Measurements from ENCODE around the gene SAMM50. TPM values are rescaled to one million over a fixed set of nuclear protein-coding genes. Genes with fewer than 3 reads are reported as not detected.

Gene SAMM50
- total RNA-seq, 1 donor from 2014 or later: 40.8 TPM

GRCh38 chr22:43919106-43919973 is 35.9 kb upstream of the SAMM50 start:
- H3K4me3 ChIP-seq (ENCODE audit: low read depth, low read length): no peak overlapping the region
- DNase-seq (ENCODE audit: low read depth): no peak

GRCh38 chr22:43921370-43921769 is 33.9 kb upstream of the SAMM50 start:
- no peak overlapping the region for H3K4me3 ChIP-seq (ENCODE audit: low read depth, low read length)
- no peak for TF ChIP-seq CTCF (conservative IDR thresholded peaks at IDR 0.05; ENCODE audit: low read depth, low read length)
- DNase-seq (ENCODE audit: low read depth): no peak

More at GRCh38 chr22:43919106-43919973, 35.9 kb upstream of the SAMM50 start:
- TF ChIP-seq CTCF (conservative IDR thresholded peaks at IDR 0.05; ENCODE audit: low read depth, low read length): no peak

GRCh38 chr22:43922123-43922522 is 33.1 kb upstream of the SAMM50 start:
- peak; percentile 30 for TF ChIP-seq CTCF (conservative IDR thresholded peaks at IDR 0.05; ENCODE audit: low read depth, low read length)

GRCh38 chr22:43923191-43923590 is 32.1 kb upstream of the SAMM50 start:
- DNase-seq (ENCODE audit: low read depth): no peak
- no peak for TF ChIP-seq CTCF (conservative IDR thresholded peaks at IDR 0.05; ENCODE audit: low read depth, low read length)
- peak overlapping the region; percentile 57 for H3K4me3 ChIP-seq (ENCODE audit: low read depth, low read length)

More at GRCh38 chr22:43922123-43922522, 33.1 kb upstream of the SAMM50 start:
- DNase-seq (ENCODE audit: low read depth): no peak
- no peak overlapping the region for H3K4me3 ChIP-seq (ENCODE audit: low read depth, low read length)

- no peak for DNase-seq (ENCODE audit: low read depth)
- TF ChIP-seq CTCF (conservative IDR thresholded peaks at IDR 0.05; ENCODE audit: low read depth, low read length): peak; percentile 36
- peak within 1 kb of the TSS; percentile 82 for H3K4me3 ChIP-seq (ENCODE audit: low read depth, low read length)
Measured at GRCh38 chr22:43923631-43924464, 31.4 kb upstream of the SAMM50 start, which contains the start of gene PNPLA3. Gene PNPLA3, plus strand, starts transcription at chr22:43923805. Its CDS starts 107 bp downstream, at chr22:43923912.

- peak overlapping the region; percentile 82 for H3K4me3 ChIP-seq (ENCODE audit: low read depth, low read length)
- no peak for DNase-seq (ENCODE audit: low read depth)
- TF ChIP-seq CTCF (conservative IDR thresholded peaks at IDR 0.05; ENCODE audit: low read depth, low read length): no peak
Measured at GRCh38 chr22:43924877-43925276, 30.4 kb upstream of the SAMM50 start.
